CD14-positive monocyte (primary cell): ENCODE results near the gene CFAP206. TPM values are rescaled to one million over a fixed set of nuclear protein-coding genes. Genes with fewer than 3 reads are reported as not detected.

ENCODE experiments used
- DNase-seq, 3 donors: peaks; one replicate each; pipeline ENCODE4 v3.0.0-alpha.2; 2011 to 2022
- H2AFZ ChIP-seq: 2 replicates; pipeline ENCODE4 v1.6.0; 2012; ENCODE audit warnings: mild to moderate bottlenecking, low read depth, low read length, inconsistent platforms; ENCODE audit not compliant: insufficient read depth, poor library complexity, severe bottlenecking
- H3K27ac ChIP-seq, 2 donors: 1 replicate in 1 of 2; 2 replicates in 1 of 2; pipeline ENCODE4 v1.5.1; 2012 to 2013; ENCODE audit warnings: low read length in 2 of 2, control low read depth in 1 of 2, inconsistent platforms in 1 of 2, low read depth in 1 of 2, mild to moderate bottlenecking in 1 of 2
- H3K27me3 ChIP-seq, 2 donors: one replicate each; pipeline versions ENCODE4 v1.6.0 to v1.6.1; 2011 to 2013; ENCODE audit warnings: low read length in 2 of 2; ENCODE audit not compliant: control insufficient read depth in 2 of 2, insufficient read depth in 2 of 2
- H3K36me3 ChIP-seq, 2 donors: replicated peaks in 1 of 2; 1 replicate in 1 of 2; 2 replicates in 1 of 2; pipeline versions ENCODE4 v1.5.1 to v1.6.1; 2012 to 2013; ENCODE audit warnings: low read length in 2 of 2, control low read depth in 1 of 2, inconsistent platforms in 1 of 2, mild to moderate bottlenecking in 1 of 2; ENCODE audit not compliant: insufficient read depth in 2 of 2, control insufficient read depth in 1 of 2
- H3K4me1 ChIP-seq, 2 donors: 1 replicate in 1 of 2; 2 replicates in 1 of 2; pipeline versions ENCODE4 v1.5.1 to v1.6.1; 2012 to 2013; ENCODE audit warnings: low read length in 2 of 2, control low read depth in 1 of 2, inconsistent platforms in 1 of 2, mild to moderate bottlenecking in 1 of 2, moderate library complexity in 1 of 2; ENCODE audit not compliant: insufficient read depth in 2 of 2, control insufficient read depth in 1 of 2
- H3K4me2 ChIP-seq: replicated peaks from 2 replicates; pipeline ENCODE3; 2012; ENCODE audit warnings: low read length, moderate library complexity, mild to moderate bottlenecking; ENCODE audit not compliant: poor library complexity, severe bottlenecking; ENCODE audit errors: extremely low read depth
- H3K4me3 ChIP-seq, 3 experiments: fragments of 200-600 bp in 1 of 3; sonication (generic) in 1 of 3; replicated peaks in 1 of 3; 1 replicate in 2 of 3; 2 replicates in 1 of 3; pipeline ENCODE4 v1.5.1; 2011 to 2013; ENCODE audit warnings: low read length in 3 of 3, mild to moderate bottlenecking in 3 of 3, control low read depth in 2 of 3, low read depth in 2 of 3, inconsistent platforms in 1 of 3, moderate library complexity in 1 of 3
- H3K79me2 ChIP-seq: 2 replicates; pipeline ENCODE4 v1.6.0; 2012; ENCODE audit warnings: mild to moderate bottlenecking, control low read depth, inconsistent platforms, low read length, moderate library complexity; ENCODE audit not compliant: insufficient read depth
- H3K9ac ChIP-seq: 2 replicates; pipeline ENCODE4 v1.6.0; 2017; ENCODE audit warnings: low read length, mild to moderate bottlenecking; ENCODE audit not compliant: insufficient read depth, poor library complexity, severe bottlenecking
- H3K9me3 ChIP-seq, 2 donors: replicated peaks in 1 of 2; 1 replicate in 1 of 2; 2 replicates in 1 of 2; pipeline versions ENCODE4 v1.5.1 to v1.6.1; 2012 to 2013; ENCODE audit warnings: low read length in 2 of 2, control low read depth in 1 of 2; ENCODE audit not compliant: control insufficient read depth in 1 of 2, insufficient read depth in 1 of 2
- H4K20me1 ChIP-seq: 2 replicates; pipeline ENCODE4 v1.6.0; 2012; ENCODE audit warnings: mild to moderate bottlenecking, low read length, control low read depth, moderate library complexity; ENCODE audit not compliant: insufficient read depth
- H3K27ac Mint-ChIP-seq, 7 donors: one replicate each; pipeline ENCODE4 v1.8.0; 2020; ENCODE audit warnings: mild to moderate bottlenecking in 7 of 7, mixed read lengths in 7 of 7, moderate library complexity in 6 of 7, inconsistent platforms in 2 of 7
- H3K27me3 Mint-ChIP-seq, 3 donors: one replicate each; pipeline ENCODE4 v1.8.0; 2021 to 2022; ENCODE audit warnings: low read depth in 3 of 3, mild to moderate bottlenecking in 3 of 3, mixed read lengths in 3 of 3, moderate library complexity in 3 of 3, inconsistent platforms in 1 of 3
- H3K36me3 Mint-ChIP-seq, 2 donors: one replicate each; pipeline ENCODE4 v1.8.0; 2020; ENCODE audit warnings: mixed read lengths in 2 of 2, inconsistent platforms in 1 of 2, mild to moderate bottlenecking in 1 of 2
- H3K4me1 Mint-ChIP-seq: one replicate; pipeline ENCODE4 v1.8.0; 2020; ENCODE audit warnings: mild to moderate bottlenecking, mixed read lengths
- H3K4me3 Mint-ChIP-seq, 2 donors: one replicate each; pipeline ENCODE4 v1.8.0; 2020; ENCODE audit warnings: mild to moderate bottlenecking in 2 of 2, mixed read lengths in 2 of 2, moderate library complexity in 1 of 2
- H3K9me3 Mint-ChIP-seq, 7 donors: one replicate each; pipeline ENCODE4 v1.8.0; 2020 to 2022; ENCODE audit warnings: mixed read lengths in 7 of 7, mild to moderate bottlenecking in 6 of 7, moderate library complexity in 6 of 7, inconsistent platforms in 2 of 7
- CTCF ChIP-seq: fragments of 200-600 bp; IDR thresholded peaks from one replicate; pipeline ENCODE4 v1.8.0; 2022; ENCODE audit warnings: antibody characterized with exemption, mild to moderate bottlenecking
- WGBS: methylation state at CpG from one replicate; pipeline ENCODE4 v1.1.5; 2013; ENCODE audit warnings: missing lambda C conversion rate; ENCODE audit not compliant: insufficient coverage; 5-methylcytosine and 5-hydroxymethylcytosine counted together
- intact Hi-C, 2 donors: fragments of 100-400 bp; cut with micrococcal nuclease; formaldehyde crosslinking; loops; one replicate each; pipeline versions ENCODE4 v1.15.0 to v1.15.1; 2023
- polyA plus RNA-seq, 3 donors: library from polyadenylated mRNA; depleted of rRNA in 1 of 3; unstranded in 2 of 3; stranded (reverse) in 1 of 3; fragments of 300-500 nt in 2 of 3; fragments of >200 nt in 1 of 3; fragmentation: Illumina TruSeq in 2 of 3; gene quantifications; 1 replicate in 2 of 3; 2 replicates in 1 of 3; pipeline ENCODE4 v1.2.3, GENCODE V29; 2012 to 2021

CFAP206 gene
- polyA plus RNA-seq, 3 donors, result not detected

GRCh38 chr6:87382861-87383260 lies 24.9 kb upstream of the CFAP206 start:
- Mint-ChIP-seq H3K4me3 (no peak overlapping the region), H3K27ac (no peak overlapping the region), H3K9me3 (peaks cover 0 to 2% (median 0%) of the 10 kb centered on the region in 7 donors), H3K4me1 (peaks cover 7% of the 10 kb centered on the region), H3K27me3 (peaks cover 0 to 3% (median 3%) of the 10 kb centered on the region in 3 donors), H3K36me3 (no peaks in the 10 kb centered on the region)
- Histone ChIP-seq H3K9me3 (no peaks in the 10 kb centered on the region), H3K4me1 (no peaks in the 10 kb centered on the region), H3K27me3 (no peaks in the 10 kb centered on the region), H3K4me2 (no peak overlapping the region), H3K36me3 (no peaks in the 10 kb centered on the region), H4K20me1 (no peaks in the 10 kb centered on the region), H3K9ac (no peak overlapping the region), H3K27ac (no peak overlapping the region), H3K79me2 (no peaks in the 10 kb centered on the region), H2AFZ (no peak overlapping the region), H3K4me3 (no peak overlapping the region)
- DNase-seq, result no peak
- TF ChIP-seq CTCF, result no peak
- WGBS, result 100% methylated on average over 4 of the region's 5 CpGs
- intact Hi-C loops, result no loop called here

- WGBS, result 50% methylated on average over 1 of the region's 1 CpG
- TF ChIP-seq CTCF, result no peak
- H3K27ac Mint-ChIP-seq, result no peak overlapping the region
Observed at GRCh38 chr6:87384038-87384437, 23.7 kb upstream of the CFAP206 start.

More at GRCh38 chr6:87384038-87384437, 23.7 kb upstream of the CFAP206 start:
- DNase-seq, result no peak
- Histone ChIP-seq H4K20me1 (no peaks in the 10 kb centered on the region), H3K4me3 (no peak overlapping the region), H3K4me2 (no peak overlapping the region), H3K4me1 (no peaks in the 10 kb centered on the region), H3K79me2 (no peaks in the 10 kb centered on the region), H3K27ac (no peak overlapping the region), H3K9ac (no peak overlapping the region), H3K27me3 (no peaks in the 10 kb centered on the region), H3K36me3 (no peaks in the 10 kb centered on the region), H2AFZ (no peak overlapping the region), H3K9me3 (no peaks in the 10 kb centered on the region)
- Mint-ChIP-seq H3K9me3 (peaks cover 0 to under 1% (median 0%) of the 10 kb centered on the region in 7 donors), H3K27me3 (no peaks in the 10 kb centered on the region), H3K4me3 (no peak overlapping the region), H3K36me3 (no peaks in the 10 kb centered on the region), H3K4me1 (peaks cover 2% of the 10 kb centered on the region)
- intact Hi-C loops, result no loop called here
